ENCODE results near the gene FBLN5. TPM values are rescaled to one million over a fixed set of nuclear protein-coding genes. Genes with fewer than 3 reads are reported as not detected.

Gene FBLN5
- total RNA-seq, 4 donors from 2014 or later = 77.7 to 186 (median 127) TPM

- ATAC-seq = no peak
- no peaks in the 10 kb centered on the region for H3K9me3 ChIP-seq
- no peak overlapping the region for H3K4me3 ChIP-seq
- peaks cover 0 to 43% (median 19%) of the 10 kb centered on the region in 3 donors for H3K4me1 ChIP-seq
- no peak for TF ChIP-seq CTCF (IDR thresholded peaks at IDR 0.05)
- no peak for TF ChIP-seq POLR2A (IDR thresholded peaks at IDR 0.05)
- no peak for TF ChIP-seq EP300 (IDR thresholded peaks at IDR 0.05)
- TF ChIP-seq POLR2AphosphoS5 (IDR thresholded peaks at IDR 0.05) = no peak
- 43% methylated on average over 1 of the region's 3 CpGs; no CpG with 5 or more reads in 1 of the 2 donors for WGBS, 2 donors (ENCODE audit: low coverage in 1 of 2)
- H3K27me3 ChIP-seq = no peaks in the 10 kb centered on the region
- no peaks in the 10 kb centered on the region for H3K36me3 ChIP-seq
- H3K27ac ChIP-seq = peak overlapping the region in 3 of 4 donors; percentile 36 to 59 (median 49)
Measured at GRCh38 chr14:91891721-91892220, 55.7 kb downstream of the FBLN5 start.

GRCh38 chr14:91891101-91891500 lies 56.4 kb downstream of the FBLN5 start:
- peak overlapping the region in 3 of 4 donors; percentile 9 to 60 (median 33) for H3K27ac ChIP-seq
- WGBS, 2 donors (ENCODE audit: low coverage in 1 of 2) = 88 to 96% methylated on average over 5 of the region's 5 CpGs
- H3K27me3 ChIP-seq = no peaks in the 10 kb centered on the region
- ATAC-seq = no peak
- no peaks in the 10 kb centered on the region for H3K9me3 ChIP-seq
- no peaks in the 10 kb centered on the region for H3K36me3 ChIP-seq
- TF ChIP-seq POLR2A (IDR thresholded peaks at IDR 0.05) (no peak), CTCF (IDR thresholded peaks at IDR 0.05) (no peak), POLR2AphosphoS5 (IDR thresholded peaks at IDR 0.05) (no peak), EP300 (IDR thresholded peaks at IDR 0.05) (no peak)
- no peak overlapping the region for H3K4me3 ChIP-seq
- peaks cover 0 to 39% (median 19%) of the 10 kb centered on the region in 3 donors for H3K4me1 ChIP-seq

- no peak for ATAC-seq
- peak overlapping the region in 3 of 4 donors; percentile 9 to 60 (median 51) for H3K27ac ChIP-seq
- no peak overlapping the region for H3K4me3 ChIP-seq
- 56% methylated on average over 3 of the region's 5 CpGs; no CpG with 5 or more reads in 1 of the 2 donors for WGBS, 2 donors (ENCODE audit: low coverage in 1 of 2)
- no peaks in the 10 kb centered on the region for H3K36me3 ChIP-seq
- H3K27me3 ChIP-seq = no peaks in the 10 kb centered on the region
- no peaks in the 10 kb centered on the region for H3K9me3 ChIP-seq
- H3K4me1 ChIP-seq = peaks cover 0 to 40% (median 19%) of the 10 kb centered on the region in 3 donors
- TF ChIP-seq POLR2A (IDR thresholded peaks at IDR 0.05) = no peak
- no peak for TF ChIP-seq CTCF (IDR thresholded peaks at IDR 0.05)
- TF ChIP-seq EP300 (IDR thresholded peaks at IDR 0.05) = no peak
- no peak for TF ChIP-seq POLR2AphosphoS5 (IDR thresholded peaks at IDR 0.05)
Measured at GRCh38 chr14:91890291-91890749, 57.2 kb downstream of the FBLN5 start.

- TF ChIP-seq POLR2AphosphoS5 (IDR thresholded peaks at IDR 0.05) (no peak), EP300 (IDR thresholded peaks at IDR 0.05) (no peak), CTCF (IDR thresholded peaks at IDR 0.05) (no peak), POLR2A (IDR thresholded peaks at IDR 0.05) (no peak)
- Histone ChIP-seq H3K9me3 (no peaks in the 10 kb centered on the region), H3K27ac (peak overlapping the region in 3 of 4 donors; percentile 38 to 60 (median 51)), H3K4me1 (peaks cover 0 to 43% (median 19%) of the 10 kb centered on the region in 3 donors), H3K27me3 (no peaks in the 10 kb centered on the region), H3K4me3 (no peak overlapping the region), H3K36me3 (no peaks in the 10 kb centered on the region)
- WGBS, 2 donors (ENCODE audit: low coverage in 1 of 2) = 56% methylated on average over 6 of the region's 13 CpGs; no CpG with 5 or more reads in 1 of the 2 donors
- peak; percentile 50 for ATAC-seq
Measured at GRCh38 chr14:91889477-91890211, 57.9 kb downstream of the FBLN5 start.
